ENCODE measurements around the gene FAM20C.
"Not testable (repeated sequence)": the region's sequence is repeated elsewhere in the genome, so short reads cannot be mapped to it uniquely, and the experiment has no call there.

FAM20C gene

DNA sequence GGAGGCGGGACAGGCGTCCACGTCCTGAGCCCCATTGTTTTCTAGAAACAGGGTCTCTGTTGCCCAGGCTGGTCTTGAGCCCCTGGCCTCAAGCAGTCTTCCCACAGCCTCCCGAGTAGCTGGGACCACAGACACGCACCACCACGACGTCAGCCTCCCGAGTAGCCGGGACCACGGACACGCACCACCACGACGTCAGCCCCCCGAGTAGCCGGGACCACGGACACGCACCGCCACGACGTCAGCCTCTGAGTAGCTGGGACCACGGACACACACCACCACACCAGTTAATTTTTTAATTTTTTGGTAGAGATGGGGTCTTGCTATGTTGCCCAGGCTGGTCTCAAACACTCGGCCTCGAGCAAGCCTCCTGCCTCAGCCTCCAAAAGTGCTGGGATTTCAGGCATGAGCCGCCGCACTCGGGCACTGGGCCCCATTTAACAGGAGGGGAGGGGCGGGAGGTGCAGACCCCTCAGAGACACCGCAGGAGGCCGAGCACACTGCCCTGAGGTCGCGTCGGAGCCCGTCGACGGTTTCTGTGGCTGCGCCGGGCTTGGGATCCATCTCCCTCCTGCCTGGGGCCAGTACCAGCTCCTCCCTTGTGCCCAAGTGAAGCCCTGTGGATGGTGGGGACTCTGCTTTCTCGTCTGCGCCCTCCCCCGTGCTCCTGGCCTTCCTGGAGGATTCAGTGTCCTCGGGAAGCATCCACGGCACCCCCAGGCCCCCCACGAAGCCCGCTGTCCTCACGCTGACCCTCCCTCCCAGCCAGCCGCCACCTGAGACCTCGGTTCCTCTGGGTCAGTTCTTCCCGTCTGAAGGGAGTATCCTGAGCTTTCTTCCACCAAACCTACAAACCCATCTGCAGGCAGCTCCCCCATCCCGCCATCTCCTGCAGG lies 13.0 kb downstream of the FAM20C start:
- DNase-seq (ENCODE audit: low read depth, low spot score), result no peak
- no peak overlapping the region for H3K27ac ChIP-seq

- not testable (repeated sequence) for DNase-seq (ENCODE audit: low read depth, low spot score); H3K27ac ChIP-seq
Measured at GRCh38 chr7:206351-206750, 14.0 kb downstream of the FAM20C start.

- no peak for DNase-seq (ENCODE audit: low read depth, low spot score)
- no peak overlapping the region for H3K27ac ChIP-seq
Measured at GRCh38 chr7:207418-208129, 15.2 kb downstream of the FAM20C start.

- no peak for DNase-seq (ENCODE audit: low read depth, low spot score)
- H3K27ac ChIP-seq, result no peak overlapping the region
Measured at GRCh38 chr7:208130-208673, 15.8 kb downstream of the FAM20C start.

- H3K27ac ChIP-seq, result no peak overlapping the region
- no peak for DNase-seq (ENCODE audit: low read depth, low spot score)
Measured at GRCh38 chr7:208816-209215, 16.4 kb downstream of the FAM20C start.

GRCh38 chr7:209416-209815 lies 17.0 kb downstream of the FAM20C start:
- no peak for DNase-seq (ENCODE audit: low read depth, low spot score)
- no peak overlapping the region for H3K27ac ChIP-seq

DNA sequence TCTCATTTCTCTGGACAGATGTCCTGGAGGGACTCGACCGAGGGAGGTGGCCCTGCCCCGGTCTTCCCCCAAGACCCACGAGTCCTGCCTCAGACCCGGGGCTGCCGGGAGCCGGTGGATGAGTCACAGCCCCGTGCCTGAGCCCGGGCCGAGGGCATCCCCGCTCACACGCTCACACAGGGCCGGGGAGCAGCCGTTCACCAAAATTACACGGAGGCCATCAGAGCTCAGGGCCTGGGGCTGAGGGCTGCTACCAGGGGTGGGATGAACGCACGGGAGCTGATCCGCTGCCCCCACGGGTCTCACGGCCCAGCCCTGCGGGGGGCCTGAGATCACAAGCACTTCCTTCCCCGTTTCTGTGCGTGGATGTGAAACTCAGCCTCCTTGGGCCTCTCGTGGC lies 17.5 kb downstream of the FAM20C start:
- no peak overlapping the region for H3K27ac ChIP-seq
- DNase-seq (ENCODE audit: low read depth, low spot score), result no peak

DNA sequence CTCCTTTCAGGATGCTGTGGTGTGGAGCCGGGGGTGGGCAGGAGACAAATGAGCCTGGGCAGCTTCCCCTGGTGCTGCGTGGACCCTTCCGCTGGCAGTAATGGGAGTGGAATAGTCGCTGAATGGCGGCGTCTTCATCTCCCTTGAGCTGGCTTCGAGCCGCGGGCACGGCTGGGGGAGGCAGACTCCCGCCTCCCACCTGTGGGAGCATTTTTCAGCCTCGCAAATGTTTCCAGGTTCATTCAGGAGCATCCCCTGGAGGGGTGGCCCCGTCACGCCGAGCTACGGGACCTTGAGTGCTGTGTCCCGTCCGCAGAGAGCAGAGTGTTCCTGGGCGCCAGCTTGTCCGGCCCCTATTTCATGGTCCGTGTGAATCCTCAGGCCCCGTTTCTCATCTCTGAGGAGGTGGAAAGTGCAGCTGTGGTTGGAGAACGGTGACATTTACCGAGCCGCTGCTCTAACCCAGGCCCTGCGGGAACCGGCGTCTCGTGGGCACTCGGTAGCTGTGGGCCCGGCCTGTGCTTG lies 18.1 kb downstream of the FAM20C start:
- no peak for DNase-seq (ENCODE audit: low read depth, low spot score)
- H3K27ac ChIP-seq, result no peak overlapping the region

- H3K27ac ChIP-seq, result no peak overlapping the region
- DNase-seq (ENCODE audit: low read depth, low spot score), result no peak
Measured at GRCh38 chr7:211033-211714, 18.8 kb downstream of the FAM20C start.

DNA sequence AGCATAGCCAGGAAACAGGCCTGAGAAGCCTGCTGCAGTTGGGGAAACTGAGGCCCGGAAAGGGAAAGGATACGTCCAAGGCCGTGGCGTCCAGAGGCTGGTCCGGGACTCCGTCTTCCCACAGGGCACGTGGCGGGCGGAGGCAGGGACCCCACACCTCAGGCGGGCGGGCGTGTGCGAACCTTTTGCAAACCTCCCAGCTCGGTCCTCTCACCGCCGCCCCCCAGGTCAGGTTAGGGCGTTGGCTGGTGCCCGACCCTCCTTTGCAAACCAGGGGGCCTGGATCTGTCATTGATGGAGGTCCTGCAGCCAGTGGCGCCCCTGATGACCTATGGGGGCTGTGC lies 19.3 kb downstream of the FAM20C start:
- no peak overlapping the region for H3K27ac ChIP-seq
- DNase-seq (ENCODE audit: low read depth, low spot score), result no peak

GRCh38 chr7:212754-213153 lies 20.4 kb downstream of the FAM20C start:
- no peak overlapping the region for H3K27ac ChIP-seq
- DNase-seq (ENCODE audit: low read depth, low spot score), result no peak

- H3K27ac ChIP-seq, result no peak overlapping the region
- no peak for DNase-seq (ENCODE audit: low read depth, low spot score)
Measured at GRCh38 chr7:213324-213993, 21.1 kb downstream of the FAM20C start.

DNA sequence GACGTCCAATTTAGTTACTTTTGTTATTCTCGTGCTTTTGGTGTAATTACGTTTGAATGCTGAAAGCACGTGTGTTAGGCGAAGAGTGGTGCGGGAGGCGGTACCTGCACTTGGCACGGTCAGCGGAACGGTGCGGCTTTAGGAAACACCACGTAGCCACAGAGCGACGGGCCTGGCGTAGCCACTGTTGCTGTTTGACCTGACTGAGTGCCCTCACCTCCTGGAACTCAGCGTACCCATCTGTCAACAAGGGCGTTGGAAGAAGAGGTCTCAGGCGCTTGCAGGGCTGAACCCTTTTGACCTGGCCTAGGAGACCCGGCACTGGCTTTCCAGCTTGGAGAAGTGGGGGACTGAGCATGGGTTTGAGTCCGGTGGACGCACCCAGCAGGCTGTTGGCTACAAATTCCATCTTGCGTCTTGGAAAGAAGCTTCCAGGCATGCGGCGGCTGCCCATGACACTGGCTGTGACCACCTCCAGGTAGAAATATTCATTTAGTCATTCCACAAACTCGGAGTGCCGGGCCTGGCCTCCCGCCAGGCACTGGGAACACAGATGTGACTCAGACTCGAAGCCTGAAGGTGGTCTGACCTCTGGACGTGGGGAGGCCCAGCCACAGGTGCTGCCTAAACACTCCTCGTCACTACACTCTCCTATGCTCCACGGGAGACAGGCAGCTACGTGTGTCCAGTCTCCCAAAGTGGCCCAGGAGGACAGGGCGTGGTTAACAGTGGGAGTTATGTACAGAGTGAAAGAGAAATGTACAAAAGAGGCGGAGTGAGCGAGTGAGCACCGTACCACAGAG lies 22.2 kb downstream of the FAM20C start:
- DNase-seq (ENCODE audit: low read depth, low spot score), result no peak

DNA sequence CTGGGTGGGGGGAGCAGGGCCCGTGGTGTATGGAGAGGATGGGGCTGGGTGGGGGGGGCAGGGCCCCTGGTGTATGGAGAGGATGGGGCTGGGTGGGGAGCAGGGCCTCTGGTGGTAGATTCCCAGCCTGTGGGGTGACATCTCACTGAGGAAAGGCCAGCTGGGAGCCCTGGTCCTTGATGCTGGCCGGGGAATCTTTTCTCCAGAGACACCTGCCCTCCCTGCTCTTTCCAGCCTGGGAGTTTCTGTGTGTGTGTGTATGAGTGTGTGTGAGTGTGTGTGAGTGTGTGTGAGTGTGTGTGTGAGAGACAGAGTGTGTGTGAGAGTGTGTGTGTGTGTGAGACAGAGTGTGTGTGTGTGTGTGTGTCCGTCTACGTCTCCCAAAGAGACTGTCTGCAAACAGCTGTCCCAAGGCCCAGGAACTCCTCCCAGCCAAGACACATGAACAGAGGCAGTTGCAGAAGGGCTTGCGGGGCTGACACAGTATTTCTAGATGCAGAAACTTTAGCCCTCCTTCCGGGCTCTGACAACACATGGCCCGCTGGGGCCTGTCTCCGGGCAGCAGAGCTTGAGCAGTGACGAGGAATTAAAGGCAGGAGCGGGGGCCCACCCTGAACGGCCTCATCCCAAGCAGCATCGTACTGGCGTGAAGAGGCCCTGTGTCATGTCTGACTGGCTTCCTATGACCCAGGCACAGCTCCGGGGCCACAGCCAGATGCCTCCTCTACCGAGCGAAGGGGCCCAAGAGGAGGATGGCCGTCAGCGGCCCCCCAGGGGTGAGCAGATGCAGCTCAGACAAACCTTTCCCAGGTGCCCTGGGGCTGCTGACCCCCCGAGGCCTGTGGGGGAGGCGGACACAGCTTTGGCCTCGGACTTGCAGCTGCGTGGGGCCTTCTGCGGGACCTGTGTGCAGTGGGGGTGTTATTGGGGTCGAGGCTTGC lies 24.3 kb downstream of the FAM20C start:
- no peak for DNase-seq (ENCODE audit: low read depth, low spot score)
- H3K27ac ChIP-seq, result no peak overlapping the region

More for the DNA sequence above, 22.2 kb downstream of the FAM20C start:
- no peak overlapping the region for H3K27ac ChIP-seq

- H3K27ac ChIP-seq, result no peak overlapping the region
- DNase-seq (ENCODE audit: low read depth, low spot score), result no peak
Measured at GRCh38 chr7:217781-218180, 25.4 kb downstream of the FAM20C start.

DNA sequence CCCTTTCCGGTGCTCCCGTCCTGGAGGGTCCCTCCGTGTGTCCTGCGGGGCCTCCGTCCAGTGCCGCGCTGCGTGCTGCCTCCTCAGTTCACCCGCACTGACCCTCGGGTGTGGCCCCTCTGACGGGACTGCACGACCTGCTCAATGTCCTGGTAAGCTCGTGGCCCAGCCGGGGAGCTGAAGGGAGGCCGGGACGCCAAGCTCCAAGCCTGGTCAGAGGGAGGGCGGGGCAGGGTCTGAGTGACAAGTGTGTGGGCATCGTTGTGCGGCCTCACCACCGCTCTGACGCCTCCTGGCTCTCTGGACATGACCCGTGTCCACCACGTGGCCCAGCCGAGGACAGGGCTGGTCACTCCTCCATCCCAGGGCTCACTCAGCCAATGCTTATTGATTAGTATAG lies 25.9 kb downstream of the FAM20C start:
- no peak for DNase-seq (ENCODE audit: low read depth, low spot score)
- no peak overlapping the region for H3K27ac ChIP-seq

DNA sequence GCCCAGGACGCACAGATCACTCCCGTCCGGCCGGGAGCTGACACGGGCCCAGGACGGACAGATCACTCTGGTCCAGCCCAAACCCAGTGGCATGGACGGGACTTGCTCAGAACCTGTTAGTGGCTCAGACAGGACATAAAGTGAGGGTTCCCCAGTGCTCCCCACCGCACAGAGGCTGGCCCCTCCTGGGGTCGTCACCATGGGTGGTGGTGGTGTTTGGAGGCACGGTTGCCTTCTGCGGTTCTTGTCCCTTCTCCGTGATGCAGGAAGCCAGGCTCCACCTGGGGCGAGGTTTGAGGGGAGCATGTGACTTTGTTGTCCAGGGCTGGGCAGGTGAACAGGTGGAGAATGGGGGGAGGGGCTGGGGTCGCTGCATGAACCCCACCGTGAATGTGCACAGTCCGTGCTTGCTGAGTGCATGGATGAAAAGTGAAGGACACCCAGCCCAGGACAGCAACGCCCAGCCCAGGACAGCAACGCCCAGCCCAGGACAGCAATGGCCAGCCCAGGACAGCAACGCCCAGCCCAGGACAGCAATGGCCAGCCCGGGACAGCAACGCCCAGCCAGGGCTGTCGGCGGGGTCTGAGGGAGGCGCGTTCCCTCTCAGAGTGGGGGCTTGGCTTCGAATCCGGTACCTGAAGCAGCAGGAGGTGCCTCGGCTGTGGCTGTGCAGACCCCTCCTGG lies 26.7 kb downstream of the FAM20C start:
- DNase-seq (ENCODE audit: low read depth, low spot score), result no peak
- no peak overlapping the region for H3K27ac ChIP-seq

Measured in epithelial cell of prostate (primary cell).